Choroid plexus epithelial cell (primary cell): ENCODE measurements around the gene KCNJ5.

Experiments used
- DNase-seq: peaks from one replicate; pipeline ENCODE4 v3.0.0-alpha.2; 2010; ENCODE audit warnings: low read depth
- H3K4me3 ChIP-seq: 2 replicates; pipeline ENCODE4 v1.5.1; 2011; ENCODE audit warnings: low read depth, mild to moderate bottlenecking, control low read depth, low read length, moderate library complexity
- CTCF ChIP-seq: conservative IDR thresholded peaks from 2 replicates; pipeline ENCODE4 v1.5.1; 2011; ENCODE audit warnings: low read depth, mild to moderate bottlenecking, control low read depth, inconsistent platforms, low read length, moderate library complexity

The KCNJ5 gene

GRCh38 chr11:128860571-128861361 lies 30.4 kb upstream of the KCNJ5 start:
- no peak for DNase-seq
- no peak for TF ChIP-seq CTCF
- H3K4me3 ChIP-seq, result no peak overlapping the region

- H3K4me3 ChIP-seq, result no peak overlapping the region
- no peak for DNase-seq
- TF ChIP-seq CTCF, result no peak
Observed at GRCh38 chr11:128862406-128862805, 28.8 kb upstream of the KCNJ5 start.

- no peak for TF ChIP-seq CTCF
- H3K4me3 ChIP-seq, result no peak overlapping the region
- DNase-seq, result peak; percentile 28
Observed at GRCh38 chr11:128862908-128863660, 28.1 kb upstream of the KCNJ5 start.

- no peak for TF ChIP-seq CTCF
- H3K4me3 ChIP-seq, result no peak overlapping the region
- no peak for DNase-seq
Observed at GRCh38 chr11:128865490-128865889, 25.7 kb upstream of the KCNJ5 start.

GRCh38 chr11:128867277-128867676 lies 23.9 kb upstream of the KCNJ5 start, which contains the start of gene KCNJ1:
KCNJ1 (minus strand) TSS chr11:128867296; CDS start chr11:128840243, 27,053 bp downstream.
- no peak for DNase-seq
- no peak within 1 kb of the TSS for H3K4me3 ChIP-seq
- no peak for TF ChIP-seq CTCF

GRCh38 chr11:128868841-128869671 lies 22.1 kb upstream of the KCNJ5 start:
- no peak overlapping the region for H3K4me3 ChIP-seq
- no peak for DNase-seq
- no peak for TF ChIP-seq CTCF
